Parathyroid adenoma (tissue), 2 donors: ENCODE measurements around the gene HMGCS1.

ENCODE experiments used
- H2AFZ ChIP-seq: fragments of 300-600 bp; sonication (generic); one replicate; pipeline ENCODE4 v1.7.0; 2017; ENCODE audit warnings: antibody characterized with exemption, mild to moderate bottlenecking
- H3K27ac ChIP-seq: fragments of 300-600 bp; sonication (generic); one replicate; pipeline ENCODE4 v1.7.0; 2017
- H3K27me3 ChIP-seq: fragments of 300-600 bp; sonication (generic); one replicate; pipeline ENCODE4 v1.7.0; 2017; ENCODE audit warnings: low read length; ENCODE audit not compliant: control insufficient read depth, insufficient read depth
- H3K36me3 ChIP-seq: fragments of 300-600 bp; sonication (generic); one replicate; pipeline ENCODE4 v1.7.0; 2017; ENCODE audit warnings: low read length; ENCODE audit not compliant: control insufficient read depth, insufficient read depth
- H3K4me1 ChIP-seq: fragments of 300-600 bp; sonication (generic); one replicate; pipeline ENCODE4 v1.7.0; 2017; ENCODE audit warnings: control low read depth
- H3K4me2 ChIP-seq: fragments of 300-600 bp; sonication (generic); one replicate; pipeline ENCODE4 v1.7.0; 2017; ENCODE audit warnings: low read length
- H3K4me3 ChIP-seq: fragments of 300-600 bp; sonication (generic); one replicate; pipeline ENCODE4 v1.7.0; 2017; ENCODE audit warnings: low read depth, low read length
- H3K79me2 ChIP-seq: fragments of 300-600 bp; sonication (generic); one replicate; pipeline ENCODE4 v1.7.0; 2017; ENCODE audit warnings: control low read depth
- H3K9ac ChIP-seq: fragments of 300-600 bp; sonication (generic); one replicate; pipeline ENCODE4 v1.7.0; 2017; ENCODE audit warnings: mild to moderate bottlenecking
- H3K9me3 ChIP-seq: fragments of 300-600 bp; sonication (generic); one replicate; pipeline ENCODE4 v1.7.0; 2017; ENCODE audit warnings: low read length; ENCODE audit not compliant: control insufficient read depth
- TF ChIP-seq, protein P1 (sequence below): fragments of 300-600 bp; sonication (generic); IDR thresholded peaks from one replicate; pipeline ENCODE4 v1.7.0; 2017; ENCODE audit warnings: antibody characterized with exemption, mild to moderate bottlenecking
- donor health status: primary hyperparathyroidism.

HMGCS1 gene

DNA sequence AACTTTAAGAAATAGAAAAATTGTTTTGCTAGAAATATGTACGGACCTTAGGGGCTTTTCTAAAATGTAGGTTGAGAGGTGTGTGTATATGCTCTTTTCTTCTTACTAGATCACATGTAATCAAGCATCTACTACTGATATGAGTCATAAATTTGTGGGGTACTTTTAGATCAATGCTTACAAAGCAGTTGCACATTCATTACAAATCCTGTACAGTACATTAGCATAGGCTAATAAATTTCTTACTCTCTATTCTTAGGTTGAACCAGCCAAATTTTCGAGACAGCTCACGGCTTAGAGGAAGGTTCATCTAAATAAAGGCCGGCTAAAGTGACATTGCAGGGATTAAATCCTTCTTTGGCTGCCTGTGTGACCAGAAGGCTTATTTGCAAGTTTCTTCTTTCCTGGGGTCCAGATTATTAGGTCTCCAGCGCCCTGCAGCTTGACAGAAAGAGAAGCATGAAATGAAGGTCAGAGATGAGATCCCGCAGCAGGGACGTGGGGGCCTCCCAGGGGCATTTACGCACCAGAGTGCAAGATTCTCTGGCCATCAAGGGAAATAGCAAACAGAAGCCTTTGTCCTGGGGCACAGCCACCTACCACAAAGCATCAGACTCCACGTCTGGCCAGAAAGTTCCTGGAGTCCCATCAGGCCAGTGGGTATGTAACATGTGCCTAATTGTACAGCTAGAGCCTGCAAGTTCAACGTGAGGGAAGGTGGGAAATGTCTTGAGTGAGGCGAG lies 68.2 kb downstream of the HMGCS1 start:
- Histone ChIP-seq H3K9me3 (no peaks in the 10 kb centered on the region), H3K4me1 (no peaks in the 10 kb centered on the region), H3K9ac (no peak overlapping the region), H3K36me3 (no peaks in the 10 kb centered on the region), H3K79me2 (no peaks in the 10 kb centered on the region), H3K4me2 (no peak overlapping the region), H3K27me3 (no peaks in the 10 kb centered on the region), H2AFZ (no peak overlapping the region), H3K4me3 (no peak overlapping the region), H3K27ac (no peak overlapping the region)
- TF ChIP-seq, protein P1, sequence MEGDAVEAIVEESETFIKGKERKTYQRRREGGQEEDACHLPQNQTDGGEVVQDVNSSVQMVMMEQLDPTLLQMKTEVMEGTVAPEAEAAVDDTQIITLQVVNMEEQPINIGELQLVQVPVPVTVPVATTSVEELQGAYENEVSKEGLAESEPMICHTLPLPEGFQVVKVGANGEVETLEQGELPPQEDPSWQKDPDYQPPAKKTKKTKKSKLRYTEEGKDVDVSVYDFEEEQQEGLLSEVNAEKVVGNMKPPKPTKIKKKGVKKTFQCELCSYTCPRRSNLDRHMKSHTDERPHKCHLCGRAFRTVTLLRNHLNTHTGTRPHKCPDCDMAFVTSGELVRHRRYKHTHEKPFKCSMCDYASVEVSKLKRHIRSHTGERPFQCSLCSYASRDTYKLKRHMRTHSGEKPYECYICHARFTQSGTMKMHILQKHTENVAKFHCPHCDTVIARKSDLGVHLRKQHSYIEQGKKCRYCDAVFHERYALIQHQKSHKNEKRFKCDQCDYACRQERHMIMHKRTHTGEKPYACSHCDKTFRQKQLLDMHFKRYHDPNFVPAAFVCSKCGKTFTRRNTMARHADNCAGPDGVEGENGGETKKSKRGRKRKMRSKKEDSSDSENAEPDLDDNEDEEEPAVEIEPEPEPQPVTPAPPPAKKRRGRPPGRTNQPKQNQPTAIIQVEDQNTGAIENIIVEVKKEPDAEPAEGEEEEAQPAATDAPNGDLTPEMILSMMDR: no peak

DNA sequence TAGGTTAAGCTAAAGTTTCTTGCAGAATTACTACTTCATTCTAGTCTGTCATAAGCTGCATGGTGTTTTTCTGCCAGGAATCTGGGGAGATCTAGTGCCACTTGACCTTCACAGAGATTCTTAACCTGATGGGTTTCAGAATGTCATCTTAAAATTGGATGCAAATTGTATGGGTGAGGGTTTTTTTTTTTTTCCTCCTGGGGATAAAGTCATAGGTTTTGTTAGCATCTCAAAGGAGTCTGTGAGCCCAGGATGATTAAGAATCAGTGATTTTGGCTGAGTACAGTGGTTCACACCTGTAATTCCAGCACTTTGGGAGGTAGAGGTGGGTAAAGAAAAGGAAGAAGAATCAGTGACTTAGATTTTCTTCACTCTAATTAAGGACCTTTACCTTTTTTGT lies 69.9 kb downstream of the HMGCS1 start:
- no peaks in the 10 kb centered on the region for H3K4me1 ChIP-seq
- no peak overlapping the region for H3K4me3 ChIP-seq
- no peak overlapping the region for H2AFZ ChIP-seq
- H3K27me3 ChIP-seq: no peaks in the 10 kb centered on the region
- H3K79me2 ChIP-seq: no peaks in the 10 kb centered on the region
- H3K9me3 ChIP-seq: no peaks in the 10 kb centered on the region
- no peak overlapping the region for H3K9ac ChIP-seq
- H3K4me2 ChIP-seq: no peak overlapping the region
- H3K27ac ChIP-seq: no peak overlapping the region
- no peaks in the 10 kb centered on the region for H3K36me3 ChIP-seq
- TF ChIP-seq, protein P1: no peak

DNA sequence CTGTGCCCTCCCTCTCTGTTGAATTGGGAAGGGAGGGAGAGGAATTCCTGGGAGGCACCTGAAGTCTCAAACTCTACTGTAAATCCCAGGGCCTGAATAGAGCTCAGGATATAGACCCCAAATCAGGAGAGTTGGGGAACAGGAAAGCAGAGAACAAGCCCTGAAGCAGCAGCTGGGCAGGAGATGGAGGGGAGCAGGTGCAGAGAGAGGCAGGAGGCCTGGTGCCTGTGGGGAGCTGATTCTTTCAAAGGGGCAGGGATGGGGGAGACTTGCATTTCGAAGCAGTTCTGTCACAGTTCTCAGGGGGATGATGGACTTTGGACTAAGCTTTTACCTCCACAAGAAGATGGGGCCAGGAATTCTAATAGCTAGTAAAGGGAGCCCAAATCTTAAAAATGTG lies 71.0 kb downstream of the HMGCS1 start:
- no peaks in the 10 kb centered on the region for H3K79me2 ChIP-seq
- H3K9me3 ChIP-seq: no peaks in the 10 kb centered on the region
- no peaks in the 10 kb centered on the region for H3K36me3 ChIP-seq
- no peaks in the 10 kb centered on the region for H3K4me1 ChIP-seq
- no peak overlapping the region for H3K9ac ChIP-seq
- no peak overlapping the region for H3K4me2 ChIP-seq
- no peak overlapping the region for H2AFZ ChIP-seq
- TF ChIP-seq, protein P1: no peak
- H3K4me3 ChIP-seq: no peak overlapping the region
- no peak overlapping the region for H3K27ac ChIP-seq
- H3K27me3 ChIP-seq: no peaks in the 10 kb centered on the region
